Upper lobe of right lung (tissue), 1 donor: Measurements from ENCODE around the gene POLR3G. TPM values are rescaled to one million over a fixed set of nuclear protein-coding genes. Genes with fewer than 3 reads are reported as not detected.

Experiments
- ATAC-seq: fragments of 200-7000 bp; cut with Tn5 transposase; one replicate; pipeline ENCODE4 v1.9.1; 2020; ENCODE audit warnings: mild to moderate bottlenecking, moderate library complexity
- DNase-seq: peaks from one replicate; pipeline ENCODE4 v3.0.0-alpha.2; 2020
- H3K27ac ChIP-seq: fragments of 200-600 bp; one replicate; pipeline ENCODE4 v1.8.0; 2022
- H3K27me3 ChIP-seq: fragments of 200-600 bp; one replicate; pipeline ENCODE4 v1.8.0; 2022; ENCODE audit warnings: mild to moderate bottlenecking
- H3K36me3 ChIP-seq: fragments of 200-600 bp; one replicate; pipeline ENCODE4 v1.8.0; 2022
- H3K4me1 ChIP-seq: fragments of 200-600 bp; one replicate; pipeline ENCODE4 v1.8.0; 2022
- H3K4me3 ChIP-seq: fragments of 200-600 bp; one replicate; pipeline ENCODE4 v1.8.0; 2022; ENCODE audit warnings: mild to moderate bottlenecking
- H3K9me3 ChIP-seq: fragments of 200-600 bp; one replicate; pipeline ENCODE4 v1.8.0; 2022
- intact Hi-C: fragments of 100-400 bp; cut with DNase I; formaldehyde crosslinking; loops from one replicate; pipeline ENCODE4 v1.11.0; 2022
- total RNA-seq: library from RNA; stranded (reverse); fragmentation: NEBNext Ultra II Directional; extraction: Animal tissue kit (Norgen Biotek cat#: 25700); gene quantifications from one replicate; pipeline ENCODE4 v1.2.1, GENCODE V29; 2021
- TF ChIP-seq, protein P1 (sequence below): fragments of 200-600 bp; IDR thresholded peaks from one replicate; pipeline ENCODE4 v1.8.0; 2022; ENCODE audit warnings: antibody characterized with exemption
- donor health status: DM: no; HTN: yes; CAD: no; lungs with severe emphysema.

The POLR3G gene
- total RNA-seq, 1 donor from 2014 or later, result 0.93 TPM

DNA sequence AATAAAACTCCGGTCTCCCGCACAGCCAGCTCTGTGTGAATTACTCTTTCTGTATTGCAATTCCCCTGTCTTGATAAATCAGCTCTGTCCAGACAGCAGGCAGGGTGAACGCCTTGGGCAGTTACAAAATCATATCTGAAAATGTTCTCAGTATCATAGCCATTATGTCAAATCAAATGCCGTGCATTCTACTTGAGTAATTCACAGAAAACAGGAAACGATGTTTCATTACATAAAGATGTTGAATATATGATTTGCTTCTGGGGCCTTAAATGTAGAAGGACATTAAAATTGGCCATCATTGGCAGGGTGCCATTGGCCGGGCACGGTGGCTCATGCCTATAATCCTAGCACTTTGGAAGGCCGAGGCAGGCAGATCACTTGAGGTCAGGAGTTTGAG, 8.5 kb downstream of the POLR3G start:
- TF ChIP-seq, protein P1, sequence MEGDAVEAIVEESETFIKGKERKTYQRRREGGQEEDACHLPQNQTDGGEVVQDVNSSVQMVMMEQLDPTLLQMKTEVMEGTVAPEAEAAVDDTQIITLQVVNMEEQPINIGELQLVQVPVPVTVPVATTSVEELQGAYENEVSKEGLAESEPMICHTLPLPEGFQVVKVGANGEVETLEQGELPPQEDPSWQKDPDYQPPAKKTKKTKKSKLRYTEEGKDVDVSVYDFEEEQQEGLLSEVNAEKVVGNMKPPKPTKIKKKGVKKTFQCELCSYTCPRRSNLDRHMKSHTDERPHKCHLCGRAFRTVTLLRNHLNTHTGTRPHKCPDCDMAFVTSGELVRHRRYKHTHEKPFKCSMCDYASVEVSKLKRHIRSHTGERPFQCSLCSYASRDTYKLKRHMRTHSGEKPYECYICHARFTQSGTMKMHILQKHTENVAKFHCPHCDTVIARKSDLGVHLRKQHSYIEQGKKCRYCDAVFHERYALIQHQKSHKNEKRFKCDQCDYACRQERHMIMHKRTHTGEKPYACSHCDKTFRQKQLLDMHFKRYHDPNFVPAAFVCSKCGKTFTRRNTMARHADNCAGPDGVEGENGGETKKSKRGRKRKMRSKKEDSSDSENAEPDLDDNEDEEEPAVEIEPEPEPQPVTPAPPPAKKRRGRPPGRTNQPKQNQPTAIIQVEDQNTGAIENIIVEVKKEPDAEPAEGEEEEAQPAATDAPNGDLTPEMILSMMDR, result no peak
- H3K9me3 ChIP-seq, result no peaks in the 10 kb centered on the region

DNA sequence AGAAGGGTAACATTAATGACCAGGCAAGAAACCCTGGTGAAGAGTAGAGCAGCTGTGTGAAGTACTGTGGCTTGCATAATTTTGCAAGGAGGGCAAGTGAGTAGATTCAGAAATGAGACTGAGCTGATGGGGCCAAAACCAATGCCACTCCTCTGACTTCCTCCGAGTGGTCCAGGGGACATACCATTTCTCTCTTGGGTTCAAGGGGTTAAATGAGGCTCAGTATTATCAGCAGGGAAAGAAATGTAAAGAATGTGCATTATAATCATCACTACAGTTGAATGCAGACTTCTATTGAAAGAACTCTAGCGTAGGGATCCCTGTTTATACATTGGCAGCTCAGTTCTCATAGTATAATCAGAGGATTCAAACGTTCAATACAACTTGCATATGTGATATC, 9.9 kb downstream of the POLR3G start:
- TF ChIP-seq, protein P1, result no peak
- intact Hi-C loops, result no loop called here
- H3K27ac ChIP-seq, result no peak overlapping the region

More for the DNA sequence above, 8.5 kb downstream of the POLR3G start:
- no peaks in the 10 kb centered on the region for H3K4me1 ChIP-seq
- H3K36me3 ChIP-seq, result no peaks in the 10 kb centered on the region
- H3K27me3 ChIP-seq, result no peaks in the 10 kb centered on the region
- no peak for DNase-seq
- intact Hi-C loops, result no loop called here
- H3K4me3 ChIP-seq, result no peak overlapping the region
- no peak overlapping the region for H3K27ac ChIP-seq
- ATAC-seq, result no peak

GRCh38 chr5:90488791-90489190, 14.1 kb downstream of the POLR3G start:
- ATAC-seq, result no peak
- Histone ChIP-seq H3K4me1 (no peaks in the 10 kb centered on the region), H3K4me3 (no peak overlapping the region), H3K36me3 (no peaks in the 10 kb centered on the region), H3K9me3 (no peaks in the 10 kb centered on the region), H3K27me3 (no peaks in the 10 kb centered on the region), H3K27ac (no peak overlapping the region)
- no peak for DNase-seq
- intact Hi-C loops, result no loop called here
- TF ChIP-seq, protein P1, result no peak

More for the DNA sequence above, 9.9 kb downstream of the POLR3G start:
- Histone ChIP-seq H3K36me3 (no peaks in the 10 kb centered on the region), H3K4me3 (no peak overlapping the region), H3K4me1 (no peaks in the 10 kb centered on the region), H3K9me3 (no peaks in the 10 kb centered on the region), H3K27me3 (no peaks in the 10 kb centered on the region)
- ATAC-seq, result no peak
- DNase-seq, result no peak

DNA sequence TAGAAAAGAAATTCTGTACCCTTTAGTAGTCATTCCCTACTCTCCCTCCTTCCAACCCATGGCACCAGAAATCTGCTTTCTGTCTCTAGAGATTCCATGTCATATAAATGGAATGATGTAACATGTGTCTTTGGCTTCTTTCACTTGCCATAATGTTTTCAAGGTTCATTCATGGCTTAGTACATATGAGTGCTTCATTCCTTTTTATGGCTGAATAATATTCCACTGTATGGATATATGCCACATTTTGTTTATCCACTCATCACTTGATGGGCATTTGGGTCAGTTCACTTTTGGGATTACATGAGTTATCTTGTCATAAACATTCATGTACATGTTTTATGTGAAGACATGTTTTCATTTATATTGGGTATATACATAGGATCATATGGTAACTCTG, 19.4 kb downstream of the POLR3G start:
- H3K4me3 ChIP-seq, result no peak overlapping the region
- H3K27me3 ChIP-seq, result no peaks in the 10 kb centered on the region
- no peaks in the 10 kb centered on the region for H3K4me1 ChIP-seq
- intact Hi-C loops, result no loop called here
- no peaks in the 10 kb centered on the region for H3K36me3 ChIP-seq
- ATAC-seq, result no peak
- DNase-seq, result no peak
- H3K27ac ChIP-seq, result no peak overlapping the region
- H3K9me3 ChIP-seq, result no peaks in the 10 kb centered on the region
- TF ChIP-seq, protein P1, result no peak

GRCh38 chr5:90495146-90495545, 20.5 kb downstream of the POLR3G start:
- TF ChIP-seq, protein P1, result no peak

GRCh38 chr5:90503596-90503995, 28.9 kb downstream of the POLR3G start:
- ATAC-seq (no peak), DNase-seq (no peak)
- no peaks in the 10 kb centered on the region for H3K36me3 ChIP-seq
- H3K27ac ChIP-seq, result no peak overlapping the region
- H3K27me3 ChIP-seq, result no peaks in the 10 kb centered on the region
- intact Hi-C loops, result no loop called here
- no peak overlapping the region for H3K4me3 ChIP-seq
- no peaks in the 10 kb centered on the region for H3K9me3 ChIP-seq
- H3K4me1 ChIP-seq, result no peaks in the 10 kb centered on the region
- TF ChIP-seq, protein P1, result no peak

More at GRCh38 chr5:90495146-90495545, 20.5 kb downstream of the POLR3G start:
- Histone ChIP-seq H3K27ac (no peak overlapping the region), H3K27me3 (no peaks in the 10 kb centered on the region), H3K9me3 (no peaks in the 10 kb centered on the region), H3K36me3 (no peaks in the 10 kb centered on the region), H3K4me1 (no peaks in the 10 kb centered on the region), H3K4me3 (no peak overlapping the region)
- no peak for DNase-seq
- intact Hi-C loops, result no loop called here
- no peak for ATAC-seq
